IMR-90 (cell line): ENCODE measurements around the gene PNO1. TPM values are rescaled to one million over a fixed set of nuclear protein-coding genes. Genes with fewer than 3 reads are reported as not detected.

Experiments used
- ATAC-seq: fragments of 200-7000 bp; cut with Tn5 transposase; 2 replicates; pipeline ENCODE4 v1.9.1; 2020; ENCODE audit warnings: low read depth, mild to moderate bottlenecking, moderate library complexity
- BruUV-seq: library from RNA; stranded (reverse); fragments of 400-500 nt; replicated peaks from 2 replicates; lab custom pipeline; 2021; lab: Mats Ljungman, UMichigan
- CTCF ChIA-PET: fragments of 300-600 bp; formaldehyde crosslinking; extraction: SDS; loops from one replicate; lab custom pipeline; 2021; ENCODE audit warnings: antibody characterized with exemption; lab: Yijun Ruan, JAX
- POLR2A ChIA-PET: fragments of 300-600 bp; sonication (Branson Sonifier 250); formaldehyde crosslinking; loops from one replicate; lab custom pipeline; 2022; ENCODE audit warnings: antibody characterized with exemption; ENCODE audit not compliant: unreplicated experiment; lab: Charles Lee
- DNase-seq: peaks from one replicate; pipeline ENCODE4 v3.0.0; 2013
- H2AFZ ChIP-seq: replicated peaks from 2 replicates; pipeline ENCODE3; 2013; ENCODE audit warnings: low read length, mild to moderate bottlenecking; ENCODE audit not compliant: poor library complexity
- H2AK5ac ChIP-seq: 2 replicates; pipeline ENCODE4 v1.6.1; 2013; ENCODE audit warnings: low read depth, low read length, inconsistent platforms
- H2AK9ac ChIP-seq: replicated peaks from 2 replicates; pipeline ENCODE3; 2013; ENCODE audit warnings: mild to moderate bottlenecking, low read depth, low read length, moderate library complexity; ENCODE audit not compliant: poor library complexity
- H2BK120ac ChIP-seq: 2 replicates; pipeline ENCODE4 v1.6.1; 2013; ENCODE audit warnings: low read depth, low read length, inconsistent platforms
- H2BK15ac ChIP-seq: 3 replicates; pipeline ENCODE4 v1.6.1; 2013; ENCODE audit warnings: low read depth, low read length, inconsistent platforms
- H2BK20ac ChIP-seq: 2 replicates; pipeline ENCODE4 v1.6.1; 2013; ENCODE audit warnings: low read depth, mild to moderate bottlenecking, inconsistent platforms, low read length, moderate library complexity
- H2BK5ac ChIP-seq: 2 replicates; pipeline ENCODE4 v1.6.1; 2013; ENCODE audit warnings: mild to moderate bottlenecking, low read depth, low read length, inconsistent platforms; ENCODE audit not compliant: poor library complexity, severe bottlenecking
- H3K14ac ChIP-seq: replicated peaks from 2 replicates; pipeline ENCODE4 v1.6.1; 2013; ENCODE audit warnings: low read depth, low read length, inconsistent platforms
- H3K18ac ChIP-seq: 2 replicates; pipeline ENCODE4 v1.6.1; 2013; ENCODE audit warnings: low read depth, low read length, control low read depth
- H3K23ac ChIP-seq: 2 replicates; pipeline ENCODE4 v1.6.1; 2013; ENCODE audit warnings: low read depth, low read length, inconsistent platforms
- H3K27ac ChIP-seq: 2 replicates; pipeline ENCODE4 v1.5.1; 2013; ENCODE audit warnings: mild to moderate bottlenecking, control low read depth, low read length; ENCODE audit not compliant: insufficient read depth
- H3K27me3 ChIP-seq: 2 replicates; pipeline ENCODE4 v1.6.1; 2013; ENCODE audit warnings: low read length; ENCODE audit not compliant: control insufficient read depth, insufficient read depth
- H3K36me3 ChIP-seq: 2 replicates; pipeline ENCODE4 v1.6.1; 2013; ENCODE audit warnings: low read length, mixed read lengths; ENCODE audit not compliant: control insufficient read depth, insufficient read depth
- H3K4ac ChIP-seq: 2 replicates; pipeline ENCODE4 v1.6.1; 2013; ENCODE audit warnings: low read depth, low read length, inconsistent platforms
- H3K4me1 ChIP-seq: 2 replicates; pipeline ENCODE4 v1.6.1; 2013; ENCODE audit warnings: low read length, mixed read lengths; ENCODE audit not compliant: control insufficient read depth, insufficient read depth
- H3K4me2 ChIP-seq: 2 replicates; pipeline ENCODE4 v1.6.1; 2013; ENCODE audit warnings: low read depth, mild to moderate bottlenecking, control low read depth, low read length, moderate library complexity
- H3K4me3 ChIP-seq: 2 replicates; pipeline ENCODE4 v1.5.1; 2013; ENCODE audit warnings: low read depth, mild to moderate bottlenecking, control low read depth, low read length, moderate library complexity; ENCODE audit not compliant: insufficient read depth
- H3K56ac ChIP-seq: 2 replicates; pipeline ENCODE4 v1.6.1; 2013; ENCODE audit warnings: low read length, inconsistent platforms; ENCODE audit not compliant: insufficient read depth; ENCODE audit errors: extremely low read depth
- H3K79me1 ChIP-seq, 2 experiments: 2 replicates each; pipeline ENCODE4 v1.6.1; 2013; ENCODE audit warnings: low read length in 2 of 2, inconsistent platforms in 1 of 2, low read depth in 1 of 2
- H3K9ac ChIP-seq: 2 replicates; pipeline ENCODE4 v1.6.1; 2013; ENCODE audit warnings: low read depth, low read length, control low read depth
- H3K9me1 ChIP-seq: 2 replicates; pipeline ENCODE4 v1.6.1; 2013; ENCODE audit warnings: low read length, inconsistent platforms; ENCODE audit not compliant: insufficient read depth
- H3K9me3 ChIP-seq: 2 replicates; pipeline ENCODE4 v1.6.1; 2013; ENCODE audit warnings: low read length; ENCODE audit not compliant: control insufficient read depth, insufficient read depth
- H4K20me1 ChIP-seq: 2 replicates; pipeline ENCODE4 v1.6.1; 2013; ENCODE audit warnings: low read length, inconsistent platforms; ENCODE audit not compliant: insufficient read depth
- H4K5ac ChIP-seq: 2 replicates; pipeline ENCODE4 v1.6.1; 2013; ENCODE audit warnings: mild to moderate bottlenecking, low read depth, low read length, control low read depth
- H4K8ac ChIP-seq, 2 experiments: 2 replicates each; pipeline ENCODE4 v1.6.1; 2013; ENCODE audit warnings: low read depth in 2 of 2, low read length in 2 of 2, control low read depth in 1 of 2, inconsistent platforms in 1 of 2
- H4K91ac ChIP-seq: 2 replicates; pipeline ENCODE4 v1.6.1; 2013; ENCODE audit warnings: low read depth, low read length, inconsistent platforms; ENCODE audit not compliant: insufficient read depth
- CHD1 ChIP-seq: IDR thresholded peaks from 2 replicates; pipeline ENCODE4 v1.6.1; 2012; ENCODE audit warnings: low read depth, low read length, improper control_type of control experiment
- MAZ ChIP-seq: IDR thresholded peaks from 2 replicates; pipeline ENCODE4 v1.6.1; 2012; ENCODE audit warnings: low read depth, mild to moderate bottlenecking, low read length, improper control_type of control experiment, moderate library complexity, borderline replicate concordance
- RAD21 ChIP-seq: IDR thresholded peaks from 2 replicates; pipeline ENCODE4 v1.6.1; 2012; ENCODE audit warnings: low read length, improper control_type of control experiment
- RCOR1 ChIP-seq: IDR thresholded peaks from 2 replicates; pipeline ENCODE4 v1.6.1; 2012; ENCODE audit warnings: mild to moderate bottlenecking, low read length, improper control_type of control experiment; ENCODE audit not compliant: insufficient replicate concordance
- RFX5 ChIP-seq: IDR thresholded peaks from 2 replicates; pipeline ENCODE4 v1.8.0; 2012; ENCODE audit warnings: low read depth, mild to moderate bottlenecking, low read length, moderate library complexity
- WGBS, 2 experiments: methylation state at CpG; one replicate each; pipeline versions ENCODE4 v1.1.5 to v1.1.7; 2013; ENCODE audit warnings: missing lambda C conversion rate in 2 of 2; ENCODE audit not compliant: insufficient read length in 1 of 2; ENCODE audit errors: extremely low coverage in 2 of 2; 5-methylcytosine and 5-hydroxymethylcytosine counted together
- dilution Hi-C: fragments of 300-500 bp; cut with HindIII; formaldehyde crosslinking; loops from one replicate; pipeline ENCODE4 v1.14.3; 2018; ENCODE audit warnings: low sequenced_read_pairs; ENCODE audit not compliant: unreplicated experiment
- in situ Hi-C: fragments of 300-500 bp; cut with MboI; formaldehyde crosslinking; loops from 3 replicates; pipeline ENCODE4 v1.14.3; 2019; ENCODE audit warnings: low sequenced_read_pairs, inconsistent platforms, mixed read lengths
- intact Hi-C: fragments of 100-400 bp; cut with micrococcal nuclease; formaldehyde crosslinking; loops from 2 replicates; pipeline ENCODE4 v1.10.0; 2022
- polyA plus RNA-seq, 3 experiments: library from polyadenylated mRNA; depleted of rRNA; stranded (reverse); fragments of >200 nt; gene quantifications; 2 replicates each; pipeline ENCODE4 v1.2.3, GENCODE V29; 2012; ENCODE audit warnings: low replicate concordance in 1 of 3
- total RNA-seq: library from RNA; depleted of rRNA; stranded (reverse); fragments of >200 nt; gene quantifications from 2 replicates; pipeline ENCODE4 v1.2.3, GENCODE V29; 2012
- TF ChIP-seq, protein P1 (sequence below): fragments of 150-350 bp; IDR thresholded peaks from 2 replicates; pipeline ENCODE4 v1.6.1; 2017; ENCODE audit warnings: mild to moderate bottlenecking, antibody characterized with exemption, low read length, low read depth

PNO1 gene
- total and polyA plus RNA-seq, 2 of the 4 experiments (the other 2 are of a cell fraction) = 12.8 to 14.7 TPM

- Histone ChIP-seq H3K27ac (peak overlapping the region; percentile 89; the same call in 1 of the 2 replicates), H2AK5ac (0 out of 2 replicates have a peak overlapping the region, but pooled peaks have one; percentile 94), H3K9ac (peak overlapping the region; percentile 93), H3K9me1 (no peaks in the 10 kb centered on the region), H4K5ac (peak overlapping the region; percentile 74; the same call in 1 of the 2 replicates), H2BK15ac (no peak overlapping the region), H3K14ac (peak overlapping the region; percentile 57), H4K8ac (peak overlapping the region; percentile 56 to 96; a peak in 3 of 4 replicates), H3K9me3 (no peaks in the 10 kb centered on the region), H3K4me1 (no peaks in the 10 kb centered on the region), H3K4me3 (peak overlapping the region; percentile 75), H3K4me2 (peak overlapping the region; percentile 98), H2BK20ac (no peak overlapping the region), H3K36me3 (no peaks in the 10 kb centered on the region; the same call in 1 of the 2 replicates), H2BK5ac (peak overlapping the region; percentile 57), H3K18ac (no peak overlapping the region), H3K79me1 (peaks cover 10 to 52% of the 10 kb centered on the region in 2 experiments), H3K23ac (peak overlapping the region; percentile 98), H2AK9ac (no peak overlapping the region), H4K20me1 (no peaks in the 10 kb centered on the region), H2BK120ac (no peak overlapping the region), H3K4ac (peak overlapping the region; percentile 100; the same call in 1 of the 2 replicates), H4K91ac (peak overlapping the region; percentile 47; the same call in 1 of the 2 replicates), H3K56ac (peak overlapping the region; percentile 76; the same call in 1 of the 2 replicates), H3K27me3 (no peaks in the 10 kb centered on the region), H2AFZ (peak overlapping the region; percentile 98)
- in situ Hi-C loops = no loop called here
- ChIA-PET CTCF (interaction anchor here (0.7 to 1.4 kb wide), 3 partner anchors 11 to 34 kb away, joined by 5 to 6 read pairs (median 6); no protein-coding TSS in a partner anchor), POLR2A (no interaction called here)
- dilution Hi-C loops = no loop called here
- BruUV-seq = no TSS peak
- DNase-seq = no peak
- whole genome bisulfite sequencing, 2 experiments = no CpG with 5 or more reads among the region's 3 CpGs
- ATAC-seq = no peak
- intact Hi-C loops = loop anchor here (5.0 kb wide), 1 partner anchor 34 kb away; no protein-coding TSS in a partner anchor
- no peak for TF ChIP-seq RCOR1
- no peak for TF ChIP-seq RFX5
- TF ChIP-seq, protein P1, sequence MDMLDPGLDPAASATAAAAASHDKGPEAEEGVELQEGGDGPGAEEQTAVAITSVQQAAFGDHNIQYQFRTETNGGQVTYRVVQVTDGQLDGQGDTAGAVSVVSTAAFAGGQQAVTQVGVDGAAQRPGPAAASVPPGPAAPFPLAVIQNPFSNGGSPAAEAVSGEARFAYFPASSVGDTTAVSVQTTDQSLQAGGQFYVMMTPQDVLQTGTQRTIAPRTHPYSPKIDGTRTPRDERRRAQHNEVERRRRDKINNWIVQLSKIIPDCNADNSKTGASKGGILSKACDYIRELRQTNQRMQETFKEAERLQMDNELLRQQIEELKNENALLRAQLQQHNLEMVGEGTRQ = no peak
- TF ChIP-seq CHD1 = no peak
- TF ChIP-seq RAD21 = no peak
- TF ChIP-seq MAZ = no peak
Observed at GRCh38 chr2:68156419-68156818, 1.3 kb upstream of the PNO1 start.
